Naive thymus-derived CD4-positive, alpha-beta T cell (primary cell): Measurements from ENCODE around the gene OMP. TPM values are rescaled to one million over a fixed set of nuclear protein-coding genes. Genes with fewer than 3 reads are reported as not detected.

Source experiments
- ATAC-seq: fragments of 150-1000 bp; cut with Tn5 transposase; 2 replicates; pipeline ENCODE4 v1.10.0; 2021; ENCODE audit warnings: mild to moderate bottlenecking, moderate library complexity
- CTCF ChIA-PET: fragments of 350-600 bp; sonication (Branson Sonifier 250); formaldehyde crosslinking; loops from one replicate; lab custom pipeline; 2021; ENCODE audit warnings: antibody characterized with exemption; lab: Charles Lee
- POLR2A ChIA-PET: fragments of 350-600 bp; sonication (Branson Sonifier 250); formaldehyde crosslinking; loops from one replicate; lab custom pipeline; 2021; ENCODE audit warnings: antibody characterized with exemption, inconsistent platforms; lab: Charles Lee
- DNase-seq, 9 donors: peaks; one replicate each; pipeline versions ENCODE4 v3.0.0 to v3.0.0-alpha.2; 2020 to 2022; ENCODE audit warnings: mixed read lengths in 1 of 9
- H3K27ac ChIP-seq: one replicate; pipeline ENCODE4 v1.7.0; 2013; ENCODE audit warnings: mild to moderate bottlenecking, low read depth, low read length, moderate library complexity
- H3K27me3 ChIP-seq, 2 donors: one replicate each; pipeline ENCODE4 v1.7.0; 2013; ENCODE audit warnings: low read length in 2 of 2, mild to moderate bottlenecking in 2 of 2, moderate library complexity in 2 of 2; ENCODE audit not compliant: control insufficient read depth in 2 of 2, insufficient read depth in 2 of 2
- H3K36me3 ChIP-seq, 3 experiments: 1 replicate in 2 of 3; 2 replicates in 1 of 3; pipeline ENCODE4 v1.7.0; 2013; ENCODE audit warnings: low read length in 3 of 3, mild to moderate bottlenecking in 3 of 3, moderate library complexity in 1 of 3; ENCODE audit not compliant: insufficient read depth in 3 of 3, control insufficient read depth in 2 of 3
- H3K4me1 ChIP-seq, 2 donors: one replicate each; pipeline ENCODE4 v1.7.0; 2013; ENCODE audit warnings: low read length in 2 of 2, mild to moderate bottlenecking in 2 of 2, moderate library complexity in 1 of 2; ENCODE audit not compliant: control insufficient read depth in 2 of 2, insufficient read depth in 2 of 2
- H3K4me3 ChIP-seq: 2 replicates; pipeline ENCODE4 v1.7.0; 2013; ENCODE audit warnings: mild to moderate bottlenecking, low read length
- H3K9me3 ChIP-seq, 3 experiments: 1 replicate in 2 of 3; 2 replicates in 1 of 3; pipeline ENCODE4 v1.7.0; 2013; ENCODE audit warnings: low read length in 3 of 3; ENCODE audit not compliant: control insufficient read depth in 2 of 3
- H3K27ac Mint-ChIP-seq, 9 donors: one replicate each; pipeline ENCODE4 v1.8.0; 2020 to 2022; ENCODE audit warnings: mixed read lengths in 9 of 9, mild to moderate bottlenecking in 8 of 9, moderate library complexity in 5 of 9, inconsistent platforms in 2 of 9
- H3K27me3 Mint-ChIP-seq, 5 donors: one replicate each; pipeline ENCODE4 v1.8.0; 2021 to 2022; ENCODE audit warnings: mixed read lengths in 5 of 5, mild to moderate bottlenecking in 1 of 5
- H3K36me3 Mint-ChIP-seq, 5 donors: one replicate each; pipeline ENCODE4 v1.8.0; 2020 to 2022; ENCODE audit warnings: mixed read lengths in 5 of 5, mild to moderate bottlenecking in 3 of 5, inconsistent platforms in 1 of 5
- H3K4me1 Mint-ChIP-seq, 7 donors: one replicate each; pipeline ENCODE4 v1.8.0; 2020 to 2022; ENCODE audit warnings: mixed read lengths in 7 of 7, mild to moderate bottlenecking in 3 of 7, inconsistent platforms in 1 of 7
- H3K4me3 Mint-ChIP-seq, 10 donors: one replicate each; pipeline ENCODE4 v1.8.0; 2020 to 2022; ENCODE audit warnings: mild to moderate bottlenecking in 10 of 10, mixed read lengths in 10 of 10, moderate library complexity in 6 of 10, inconsistent platforms in 2 of 10
- H3K9me3 Mint-ChIP-seq, 11 donors: one replicate each; pipeline ENCODE4 v1.8.0; 2020 to 2022; ENCODE audit warnings: mixed read lengths in 11 of 11, mild to moderate bottlenecking in 4 of 11, inconsistent platforms in 1 of 11, moderate library complexity in 1 of 11
- intact Hi-C, 2 donors: fragments of 100-400 bp; cut with micrococcal nuclease; formaldehyde crosslinking; loops; one replicate each; pipeline ENCODE4 v1.15.1; 2023
- polyA plus RNA-seq, 2 donors: library from polyadenylated mRNA; unstranded; fragments of 300-500 nt; fragmentation: Illumina TruSeq; gene quantifications; one replicate each; pipeline ENCODE4 v1.2.3, GENCODE V29; 2021
- total RNA-seq, 6 experiments: library from RNA in 5 of 6; stranded (reverse) in 5 of 6; gene quantifications; 1 replicate in 5 of 6; 2 replicates in 1 of 6; pipeline ENCODE4 v1.2.3 and lab custom pipeline; 2021 to 2026

The OMP gene
- total and polyA plus RNA-seq, 7 experiments from 2014 or later = 1.1 TPM; not detected in 6

DNA sequence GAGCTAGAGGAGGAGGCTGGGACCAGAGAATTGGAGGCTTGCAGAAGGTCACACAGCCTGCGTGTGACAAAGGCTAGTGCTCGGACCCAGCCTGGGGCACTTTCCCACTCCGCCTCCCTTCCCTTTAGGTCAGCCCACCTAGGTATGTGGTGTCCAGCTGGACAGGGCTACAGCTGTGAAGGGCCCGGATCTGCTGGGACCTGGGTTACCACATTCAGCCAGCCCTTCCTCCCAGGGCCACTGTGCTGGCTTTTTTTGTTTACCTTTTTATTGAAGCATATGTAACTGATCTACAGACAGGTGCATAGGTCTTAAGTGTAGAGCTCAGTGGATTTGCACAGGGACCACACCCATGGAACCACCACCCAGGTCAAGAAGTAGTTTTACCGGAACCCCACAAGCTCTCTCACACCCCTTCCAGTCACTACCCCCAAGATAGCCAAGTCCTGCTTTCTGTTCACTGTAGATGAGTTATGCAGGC is 27.2 kb upstream of the OMP start:
- ATAC-seq (no peak), DNase-seq (no peak)
- H3K4me1 Mint-ChIP-seq = peaks cover 10 to 40% (median 15%) of the 10 kb centered on the region in 7 donors
- Histone ChIP-seq H3K36me3 (no peaks in the 10 kb centered on the region), H3K4me3 (no peak overlapping the region), H3K27ac (no peak overlapping the region), H3K27me3 (no peaks in the 10 kb centered on the region), H3K9me3 (no peaks in the 10 kb centered on the region), H3K4me1 (peaks cover 0 to 16% of the 10 kb centered on the region in 2 donors)
- no peak overlapping the region for H3K4me3 Mint-ChIP-seq
- H3K36me3 Mint-ChIP-seq = peaks cover 0 to 9% (median 0%) of the 10 kb centered on the region in 5 donors
- ChIA-PET POLR2A (no interaction called here), CTCF (no interaction called here)
- no peak overlapping the region for H3K27ac Mint-ChIP-seq
- H3K9me3 Mint-ChIP-seq = peaks cover 0 to 13% (median 1%) of the 10 kb centered on the region in 11 donors
- intact Hi-C loops = no loop called here
- peaks cover 0 to 18% (median 0%) of the 10 kb centered on the region in 5 donors for H3K27me3 Mint-ChIP-seq

GRCh38 chr11:77079666-77080065 is 23.0 kb upstream of the OMP start:
- peaks cover 7 to 17% of the 10 kb centered on the region in 2 donors for H3K4me1 ChIP-seq
- CTCF ChIA-PET = interaction anchor here (1.4 to 4.9 kb wide), 2 partner anchors 12 to 48 kb away, joined by 4 to 36 read pairs; partner anchors contain the start of gene MYO7A
- POLR2A ChIA-PET = no interaction called here
- intact Hi-C loops = no loop called here
- H3K27me3 ChIP-seq = no peaks in the 10 kb centered on the region
- peaks cover 0 to 18% (median 0%) of the 10 kb centered on the region in 5 donors for H3K27me3 Mint-ChIP-seq
- H3K36me3 Mint-ChIP-seq = peaks cover 0 to 9% (median 0%) of the 10 kb centered on the region in 5 donors
- H3K27ac ChIP-seq = no peak overlapping the region
- no peaks in the 10 kb centered on the region for H3K9me3 ChIP-seq
- H3K4me3 Mint-ChIP-seq = no peak overlapping the region
- ATAC-seq (no peak), DNase-seq (no peak)
- H3K4me1 Mint-ChIP-seq = peaks cover 6 to 41% (median 21%) of the 10 kb centered on the region in 7 donors
- H3K36me3 ChIP-seq = no peaks in the 10 kb centered on the region
- peaks cover 0 to 13% (median 1%) of the 10 kb centered on the region in 11 donors for H3K9me3 Mint-ChIP-seq
- H3K27ac Mint-ChIP-seq = no peak overlapping the region
- H3K4me3 ChIP-seq = no peak overlapping the region

DNA sequence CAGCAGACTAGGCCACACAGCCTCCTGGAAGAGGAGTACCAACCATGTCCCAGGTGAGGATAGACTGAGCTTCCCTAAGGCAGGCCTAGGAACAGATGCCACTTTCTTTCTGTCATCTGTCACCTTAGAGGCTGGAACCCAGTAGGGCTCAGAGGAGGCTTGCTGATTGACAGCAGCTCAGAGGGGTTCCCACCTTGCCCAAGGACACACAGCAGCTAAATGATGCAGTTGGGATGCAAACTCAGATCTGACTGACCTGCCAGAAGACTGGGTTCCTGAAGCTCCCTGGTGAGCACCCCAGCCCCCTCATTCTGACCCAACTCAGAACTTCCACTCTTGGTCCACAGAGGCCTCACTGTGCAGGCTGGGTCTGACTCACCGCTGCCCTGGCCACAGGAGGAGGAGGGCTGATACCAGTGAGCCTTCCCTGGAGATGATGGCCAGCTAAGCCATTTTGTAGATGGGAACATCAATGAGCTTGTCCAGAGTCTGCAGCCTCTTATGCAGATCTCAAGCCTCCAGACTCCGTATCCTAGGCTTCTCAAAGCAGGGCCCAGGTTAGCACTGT is 21.9 kb upstream of the OMP start:
- no peak overlapping the region for H3K27ac Mint-ChIP-seq
- H3K36me3 ChIP-seq = no peaks in the 10 kb centered on the region
- H3K27me3 ChIP-seq = no peaks in the 10 kb centered on the region
- H3K4me3 ChIP-seq = no peak overlapping the region
- H3K36me3 Mint-ChIP-seq = peaks cover 0 to 9% (median 0%) of the 10 kb centered on the region in 5 donors
- peaks cover 6 to 41% (median 21%) of the 10 kb centered on the region in 7 donors for H3K4me1 Mint-ChIP-seq
- H3K9me3 Mint-ChIP-seq = peaks cover 0 to 13% (median 1%) of the 10 kb centered on the region in 11 donors
- ChIA-PET POLR2A (no interaction called here), CTCF (interaction anchor here (1.4 to 4.9 kb wide), 2 partner anchors 11 to 47 kb away, joined by 4 to 36 read pairs; partner anchors contain the start of gene MYO7A)
- intact Hi-C loops = no loop called here
- peaks cover 0 to 17% (median 0%) of the 10 kb centered on the region in 5 donors for H3K27me3 Mint-ChIP-seq
- H3K4me1 ChIP-seq = peaks cover 7 to 17% of the 10 kb centered on the region in 2 donors
- DNase-seq (no peak), ATAC-seq (no peak)
- H3K4me3 Mint-ChIP-seq = no peak overlapping the region
- no peaks in the 10 kb centered on the region for H3K9me3 ChIP-seq
- H3K27ac ChIP-seq = no peak overlapping the region

GRCh38 chr11:77081381-77081851 is 21.2 kb upstream of the OMP start:
- peaks cover 0 to 13% (median 1%) of the 10 kb centered on the region in 11 donors for H3K9me3 Mint-ChIP-seq
- Histone ChIP-seq H3K27me3 (no peaks in the 10 kb centered on the region), H3K27ac (no peak overlapping the region), H3K4me3 (no peak overlapping the region), H3K4me1 (peaks cover 7 to 17% of the 10 kb centered on the region in 2 donors), H3K9me3 (no peaks in the 10 kb centered on the region), H3K36me3 (no peaks in the 10 kb centered on the region)
- peaks cover 0 to 11% (median 0%) of the 10 kb centered on the region in 5 donors for H3K27me3 Mint-ChIP-seq
- intact Hi-C loops = no loop called here
- no peak for DNase-seq
- H3K27ac Mint-ChIP-seq = peak overlapping the region in 7 of 9 donors; percentile 44 to 98 (median 96)
- ChIA-PET POLR2A (interaction anchor here (1.6 to 1.7 kb wide), 2 partner anchors 17 to 33 kb away, joined by 8 read pairs; no protein-coding TSS in a partner anchor), CTCF (interaction anchor here (4.9 kb wide), 1 partner anchor 10 kb away, joined by 36 read pairs; no protein-coding TSS in a partner anchor)
- H3K36me3 Mint-ChIP-seq = peaks cover 0 to 9% (median 0%) of the 10 kb centered on the region in 5 donors
- peaks cover 6 to 40% (median 21%) of the 10 kb centered on the region in 7 donors for H3K4me1 Mint-ChIP-seq
- peak overlapping the region in 3 of 10 donors; percentile 9 to 85 (median 11) for H3K4me3 Mint-ChIP-seq
- no peak for ATAC-seq

DNA sequence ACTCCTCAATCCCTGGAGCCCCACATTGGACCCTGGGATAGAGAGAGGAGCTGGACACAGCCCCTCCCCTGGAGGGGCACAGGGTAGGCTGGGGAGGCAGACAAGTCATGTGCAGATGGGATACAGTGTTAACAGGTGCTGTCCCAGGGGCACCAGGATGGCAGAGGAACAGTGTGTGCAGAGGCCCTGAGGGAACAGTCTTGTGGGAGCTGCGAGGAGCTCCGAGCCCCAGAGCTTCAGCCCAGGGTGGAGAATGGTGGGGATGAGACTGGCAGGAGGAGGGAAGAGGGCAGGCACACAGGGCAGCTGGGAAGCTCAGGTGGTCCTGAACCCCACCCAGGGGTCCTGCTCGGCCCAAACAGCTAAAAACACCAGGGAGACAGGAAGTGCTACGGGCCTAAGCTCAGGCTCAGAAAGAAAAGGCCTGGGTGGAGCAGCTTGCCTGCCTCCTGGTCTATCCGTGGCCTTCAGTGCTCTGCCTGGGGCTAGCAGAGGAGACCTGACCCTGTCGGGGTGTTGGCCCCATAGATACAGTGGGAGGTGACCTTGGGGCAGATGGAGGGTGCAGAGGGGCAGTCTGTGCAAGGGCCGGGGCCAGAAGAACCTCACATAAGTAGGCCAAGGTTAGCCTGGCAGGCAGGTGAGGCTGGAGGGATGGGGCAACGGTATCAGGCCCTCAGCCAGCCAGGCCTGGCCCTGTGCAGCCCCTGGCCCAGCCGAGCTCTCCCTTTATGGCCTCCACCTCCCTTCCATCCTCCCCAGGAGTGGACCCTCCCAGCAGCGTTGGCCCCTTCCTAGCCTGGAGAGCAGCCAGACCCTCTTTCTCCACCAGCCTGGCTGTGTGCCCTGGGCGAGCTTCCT is 20.4 kb upstream of the OMP start:
- Mint-ChIP-seq H3K4me1 (peaks cover 6 to 37% (median 21%) of the 10 kb centered on the region in 7 donors), H3K27me3 (peaks cover 0 to 8% (median 0%) of the 10 kb centered on the region in 5 donors), H3K9me3 (peaks cover 0 to 13% (median 1%) of the 10 kb centered on the region in 11 donors), H3K36me3 (peaks cover 0 to 9% (median 0%) of the 10 kb centered on the region in 5 donors), H3K4me3 (peak overlapping the region; percentile 77 to 93 (median 82)), H3K27ac (peak overlapping the region; percentile 94 to 98 (median 98))
- H3K27ac ChIP-seq = peak overlapping the region; percentile 78
- intact Hi-C loops = loop anchor here (2.0 kb wide), 2 partner anchors 15 to 35 kb away; partner anchors contain the start of gene CAPN5 (in 1 of the 2)
- DNase-seq = peak in 5 of 9 donors; percentile 21 to 30 (median 21)
- ATAC-seq = peak; percentile 26
- H3K4me3 ChIP-seq = peak overlapping the region; percentile 44
- no peaks in the 10 kb centered on the region for H3K36me3 ChIP-seq
- no peaks in the 10 kb centered on the region for H3K9me3 ChIP-seq
- ChIA-PET CTCF (interaction anchor here (0.8 to 4.9 kb wide), 7 partner anchors 10 to 162 kb away, joined by 3 to 36 read pairs (median 4); partner anchors contain the start of gene CAPN5), POLR2A (interaction anchor here (0.6 to 2.0 kb wide), 6 partner anchors 9 to 34 kb away, joined by 3 to 8 read pairs (median 7); no protein-coding TSS in a partner anchor)
- no peaks in the 10 kb centered on the region for H3K27me3 ChIP-seq
- H3K4me1 ChIP-seq = peaks cover 7 to 17% of the 10 kb centered on the region in 2 donors
